Caco-2 (cell line): ENCODE measurements around the gene STAB1. TPM values are rescaled to one million over a fixed set of nuclear protein-coding genes. Genes with fewer than 3 reads are reported as not detected.

Experiments used
- BruUV-seq: library from RNA; stranded (reverse); fragments of 400-500 nt; replicated peaks from 2 replicates; lab custom pipeline; 2021; lab: Mats Ljungman, UMichigan
- CTCF ChIA-PET: fragments of 300-600 bp; sonication (Branson Sonifier 250); formaldehyde crosslinking; loops from one replicate; lab custom pipeline; 2022; ENCODE audit warnings: antibody characterized with exemption; lab: Charles Lee
- POLR2A ChIA-PET: fragments of 300-600 bp; sonication (Branson Sonifier 250); formaldehyde crosslinking; loops from one replicate; lab custom pipeline; 2022; ENCODE audit warnings: antibody characterized with exemption; lab: Charles Lee
- DNase-seq, 2 experiments: peaks; one replicate each; pipeline versions ENCODE4 v3.0.0 to v3.0.0-alpha.2; 2020 to 2022
- H3K27me3 ChIP-seq: replicated peaks from 2 replicates; pipeline ENCODE4 v1.6.0; 2011; ENCODE audit warnings: low read length; ENCODE audit not compliant: control insufficient read depth, insufficient read depth
- H3K36me3 ChIP-seq: 2 replicates; pipeline ENCODE4 v1.5.1; 2011; ENCODE audit warnings: low read length; ENCODE audit not compliant: control insufficient read depth, insufficient read depth
- H3K4me1 ChIP-seq: fragments of 250-450 bp; sonication (Bioruptor Pico); 2 replicates; pipeline ENCODE4 v1.5.1; 2020; ENCODE audit warnings: mild to moderate bottlenecking
- H3K4me3 ChIP-seq: 2 replicates; pipeline ENCODE4 v1.5.1; 2011; ENCODE audit warnings: low read depth, mild to moderate bottlenecking, control low read depth, low read length
- H3K9me3 ChIP-seq: fragments of 250-450 bp; sonication (Bioruptor Pico); 2 replicates; pipeline ENCODE4 v1.5.1; 2020; ENCODE audit warnings: mild to moderate bottlenecking, moderate library complexity
- H3K27ac Mint-ChIP-seq: one replicate; pipeline ENCODE4 v1.8.0; 2022; ENCODE audit warnings: mixed read lengths; ENCODE audit not compliant: unreplicated experiment
- H3K27me3 Mint-ChIP-seq: one replicate; pipeline ENCODE4 v1.8.0; 2022; ENCODE audit warnings: mixed read lengths; ENCODE audit not compliant: insufficient read depth, unreplicated experiment
- H3K36me3 Mint-ChIP-seq: one replicate; pipeline ENCODE4 v1.8.0; 2022; ENCODE audit warnings: mild to moderate bottlenecking, mixed read lengths; ENCODE audit not compliant: insufficient read depth, unreplicated experiment
- H3K4me1 Mint-ChIP-seq: one replicate; pipeline ENCODE4 v1.8.0; 2022; ENCODE audit warnings: low read depth, mixed read lengths; ENCODE audit not compliant: unreplicated experiment
- H3K4me3 Mint-ChIP-seq: one replicate; pipeline ENCODE4 v1.8.0; 2022; ENCODE audit warnings: mild to moderate bottlenecking, moderate library complexity, mixed read lengths; ENCODE audit not compliant: unreplicated experiment
- H3K9me3 Mint-ChIP-seq: one replicate; pipeline ENCODE4 v1.8.0; 2022; ENCODE audit warnings: mixed read lengths; ENCODE audit not compliant: unreplicated experiment
- CTCF ChIP-seq, 2 experiments: fragments of 200-600 bp in 1 of 2; IDR thresholded peaks; 1 replicate in 1 of 2; 2 replicates in 1 of 2; pipeline versions ENCODE4 v1.5.1 to v1.8.0; 2011 to 2022; ENCODE audit warnings: antibody characterized with exemption in 1 of 2, control low read depth in 1 of 2, inconsistent platforms in 1 of 2, low read depth in 1 of 2, low read length in 1 of 2, mild to moderate bottlenecking in 1 of 2, moderate library complexity in 1 of 2; ENCODE audit not compliant: insufficient read depth in 1 of 2, severe bottlenecking in 1 of 2, unreplicated experiment in 1 of 2
- intact Hi-C: fragments of 100-400 bp; cut with micrococcal nuclease; formaldehyde crosslinking; loops from one replicate; pipeline ENCODE4 v1.10.0; 2022; ENCODE audit not compliant: unreplicated experiment
- total RNA-seq: library from RNA; stranded (reverse); gene quantifications from 2 replicates; pipeline ENCODE4 v1.2.3, GENCODE V29; 2022

Gene STAB1
- total RNA-seq, 1 experiment from 2014 or later, result 0.39 TPM

- no peak overlapping the region for H3K27ac Mint-ChIP-seq
- Histone ChIP-seq H3K27me3 (no peaks in the 10 kb centered on the region), H3K9me3 (no peaks in the 10 kb centered on the region), H3K36me3 (no peaks in the 10 kb centered on the region), H3K4me1 (no peaks in the 10 kb centered on the region), H3K4me3 (no peak overlapping the region)
- TF ChIP-seq CTCF (IDR thresholded peaks at IDR 0.05; ENCODE audit: insufficient read depth in 1 of 2, low read depth in 1 of 2, low read length in 1 of 2, severe bottlenecking in 1 of 2, unreplicated experiment in 1 of 2), result no peak
- DNase-seq, result no peak
- H3K27me3 Mint-ChIP-seq, result no peaks in the 10 kb centered on the region
- intact Hi-C loops, result no loop called here
- no peak overlapping the region for H3K4me3 Mint-ChIP-seq
- H3K4me1 Mint-ChIP-seq, result no peaks in the 10 kb centered on the region
- H3K9me3 Mint-ChIP-seq, result no peaks in the 10 kb centered on the region
- peaks cover 29% of the 10 kb centered on the region for H3K36me3 Mint-ChIP-seq
- no TSS peak for BruUV-seq
- ChIA-PET POLR2A (no interaction called here), CTCF (no interaction called here)
Measured at GRCh38 chr3:52547143-52547542, 52.0 kb downstream of the STAB1 start.

- H3K4me1 Mint-ChIP-seq, result no peaks in the 10 kb centered on the region
- Histone ChIP-seq H3K9me3 (no peaks in the 10 kb centered on the region), H3K36me3 (no peaks in the 10 kb centered on the region; the same call in 1 of the 2 replicates), H3K4me3 (no peak overlapping the region), H3K27me3 (no peaks in the 10 kb centered on the region), H3K4me1 (no peaks in the 10 kb centered on the region)
- no peak for TF ChIP-seq CTCF (IDR thresholded peaks at IDR 0.05; ENCODE audit: insufficient read depth in 1 of 2, low read depth in 1 of 2, low read length in 1 of 2, severe bottlenecking in 1 of 2, unreplicated experiment in 1 of 2)
- no peaks in the 10 kb centered on the region for H3K27me3 Mint-ChIP-seq
- BruUV-seq, result no TSS peak
- H3K9me3 Mint-ChIP-seq, result no peaks in the 10 kb centered on the region
- no peak overlapping the region for H3K4me3 Mint-ChIP-seq
- intact Hi-C loops, result no loop called here
- peaks cover 28% of the 10 kb centered on the region for H3K36me3 Mint-ChIP-seq
- no peak for DNase-seq
- ChIA-PET POLR2A (no interaction called here), CTCF (no interaction called here)
- H3K27ac Mint-ChIP-seq, result no peak overlapping the region
Measured at GRCh38 chr3:52551118-52551517, 56.0 kb downstream of the STAB1 start.

GRCh38 chr3:52552089-52552488, 57.0 kb downstream of the STAB1 start:
- Histone ChIP-seq H3K4me1 (no peaks in the 10 kb centered on the region), H3K36me3 (no peaks in the 10 kb centered on the region; the same call in 1 of the 2 replicates), H3K9me3 (no peaks in the 10 kb centered on the region), H3K27me3 (no peaks in the 10 kb centered on the region), H3K4me3 (no peak overlapping the region)
- no peak overlapping the region for H3K4me3 Mint-ChIP-seq
- intact Hi-C loops, result no loop called here
- BruUV-seq, result no TSS peak
- no peak overlapping the region for H3K27ac Mint-ChIP-seq
- no peak for TF ChIP-seq CTCF (IDR thresholded peaks at IDR 0.05; ENCODE audit: insufficient read depth in 1 of 2, low read depth in 1 of 2, low read length in 1 of 2, severe bottlenecking in 1 of 2, unreplicated experiment in 1 of 2)
- no peaks in the 10 kb centered on the region for H3K27me3 Mint-ChIP-seq
- no peak for DNase-seq
- H3K4me1 Mint-ChIP-seq, result no peaks in the 10 kb centered on the region
- H3K36me3 Mint-ChIP-seq, result peaks cover 28% of the 10 kb centered on the region
- H3K9me3 Mint-ChIP-seq, result no peaks in the 10 kb centered on the region
- CTCF ChIA-PET, result no interaction called here
- POLR2A ChIA-PET, result no interaction called here
